HG03432 (cell line): ENCODE results near the gene TMEM184A.
"Not testable (repeated sequence)": the region's sequence is repeated elsewhere in the genome, so short reads cannot be mapped to it uniquely, and the experiment has no call there.

ENCODE experiments used
- ATAC-seq: cut with Tn5 transposase; IDR thresholded peaks from one replicate; pipeline ENCODE4 v1.9.1; 2021; ENCODE audit warnings: mild to moderate bottlenecking, moderate library complexity; ENCODE audit not compliant: unreplicated experiment

TMEM184A gene

DNA sequence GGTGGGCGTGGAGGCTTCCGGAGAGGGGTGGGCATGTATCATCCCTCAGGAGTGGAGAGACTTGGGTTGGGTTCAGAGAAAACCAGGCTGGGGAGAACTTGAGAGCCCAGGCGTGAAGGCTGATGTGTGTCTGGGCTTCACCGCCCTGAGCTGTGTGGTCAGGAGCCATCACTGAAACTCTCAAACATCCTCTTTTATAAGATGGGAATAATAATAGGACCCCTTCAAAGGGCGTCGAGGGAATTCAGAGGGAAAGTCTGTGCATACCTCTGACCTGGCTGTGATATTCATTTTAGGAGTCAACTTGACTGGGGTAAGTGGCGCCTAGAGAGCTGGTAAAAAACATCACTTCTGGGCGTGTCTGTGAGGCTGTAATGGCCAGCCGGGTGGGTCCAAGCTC, 34.9 kb upstream of the TMEM184A start:
- no peak for ATAC-seq

DNA sequence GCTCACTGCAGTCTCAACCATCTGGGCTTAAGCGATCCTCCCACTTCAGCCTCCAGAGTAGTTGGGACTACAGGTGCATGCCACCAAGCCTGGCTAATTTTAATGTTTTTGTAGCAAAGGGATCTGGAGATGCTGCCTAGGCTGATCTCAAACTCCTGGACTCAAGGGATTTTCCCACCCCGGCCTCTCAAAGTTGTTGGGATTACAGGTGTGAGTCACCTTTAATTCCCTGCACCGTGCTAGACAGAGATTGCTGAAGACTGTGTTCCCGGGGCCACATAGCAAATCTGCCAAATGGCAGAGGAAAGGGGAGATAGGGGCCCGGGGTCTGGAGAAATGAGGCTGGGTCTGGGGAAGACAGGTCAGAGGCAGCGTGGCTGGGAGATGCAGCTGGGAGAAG, 34.5 kb upstream of the TMEM184A start:
- no peak for ATAC-seq

- no peak for ATAC-seq
Observed at GRCh38 chr7:1588978-1589377, 33.0 kb upstream of the TMEM184A start.

DNA sequence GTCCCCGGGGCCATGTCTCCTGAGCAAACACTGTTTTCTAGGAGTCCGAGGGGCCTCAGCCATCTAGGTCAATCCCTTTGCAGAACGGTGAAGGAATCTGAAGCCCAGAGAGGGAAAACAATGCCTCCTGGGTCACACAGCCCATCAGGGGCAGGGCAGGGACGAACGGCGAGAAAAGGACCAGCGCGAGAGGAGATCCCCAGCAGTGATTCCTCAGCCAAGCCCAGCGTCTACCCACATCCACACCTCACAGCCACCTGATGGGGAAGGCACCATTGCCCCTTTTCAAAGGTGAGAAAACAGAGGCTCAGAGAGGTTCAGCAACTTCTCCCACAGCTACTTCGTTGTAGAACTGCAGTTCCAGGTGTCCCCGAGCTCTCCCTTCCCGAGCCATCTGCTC, 31.7 kb upstream of the TMEM184A start:
- ATAC-seq, result no peak

GRCh38 chr7:1586827-1587705, 31.1 kb upstream of the TMEM184A start:
- no peak for ATAC-seq

DNA sequence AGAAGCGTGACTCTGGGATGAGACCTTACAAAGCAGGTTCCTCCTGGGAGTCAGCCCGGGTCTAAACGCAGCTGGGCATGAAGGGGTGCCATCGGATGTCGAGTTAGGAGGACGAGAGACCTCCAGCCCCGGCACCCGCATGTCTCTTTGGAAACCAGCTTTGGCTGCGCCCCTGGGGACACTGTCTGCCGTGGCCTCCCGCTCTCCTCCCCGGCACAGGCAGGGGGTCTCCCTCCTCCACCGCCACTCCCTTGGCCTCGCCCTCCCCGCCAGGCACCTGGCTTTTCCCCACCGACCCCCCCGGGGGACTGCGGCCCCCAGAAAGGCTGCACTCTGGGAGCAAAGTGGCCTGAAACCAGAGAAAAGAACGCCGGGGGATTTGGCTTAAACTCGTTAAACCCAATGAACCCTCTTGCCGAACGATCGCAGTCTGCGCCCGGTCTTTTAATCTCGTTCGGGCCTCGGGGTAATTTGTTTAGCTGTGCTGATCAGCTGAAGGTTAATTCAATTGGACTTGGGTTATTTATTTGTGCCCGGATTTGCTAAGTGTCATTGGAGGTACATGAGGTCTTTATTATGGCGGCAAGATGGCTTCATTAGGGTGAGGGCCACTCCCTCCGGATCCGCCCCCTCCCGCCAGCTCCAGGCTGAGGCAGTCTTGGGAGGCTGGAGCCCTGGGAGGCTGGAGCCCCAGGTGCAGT, 30.3 kb upstream of the TMEM184A start:
- ATAC-seq, result no peak

DNA sequence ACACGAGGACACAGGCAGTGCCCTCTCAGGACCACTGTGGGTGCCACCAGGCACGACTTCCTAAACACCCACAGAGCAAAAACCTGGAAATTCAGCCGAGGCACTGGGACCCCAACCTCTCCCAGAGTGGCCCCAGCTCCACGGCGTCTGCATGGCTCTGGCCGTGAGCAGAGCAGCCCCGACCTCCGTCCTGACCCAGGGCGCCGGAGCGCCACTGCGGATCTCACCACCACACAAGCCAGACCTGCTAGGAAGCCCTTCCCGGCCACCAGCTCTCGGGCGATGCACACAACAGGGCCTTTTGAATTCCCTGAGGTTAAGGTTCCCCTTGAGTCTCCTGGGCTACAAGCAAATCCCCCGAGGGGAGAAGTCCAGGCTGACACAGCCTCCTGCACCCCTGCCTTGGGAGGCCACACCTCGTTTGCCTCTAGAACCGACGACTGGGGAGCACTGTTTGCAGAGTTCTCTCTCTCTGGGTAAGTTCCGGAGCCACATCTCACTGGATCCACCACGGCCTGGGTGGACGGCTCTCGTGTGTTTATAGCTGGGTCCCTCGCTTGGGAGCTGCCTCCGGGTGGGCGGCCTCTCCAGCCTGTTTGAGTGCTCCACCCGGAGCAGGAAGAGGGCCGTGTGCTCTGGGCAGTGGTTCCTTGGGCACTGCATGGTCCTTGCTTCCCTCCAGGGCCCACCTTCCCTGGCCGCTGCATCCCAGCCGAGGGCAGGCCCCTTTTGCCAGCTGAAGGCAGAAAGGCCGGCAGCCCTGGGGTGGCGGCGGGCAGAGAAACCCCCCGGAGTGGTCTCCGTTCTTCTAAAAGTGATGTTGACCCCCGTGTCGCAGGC, 29.4 kb upstream of the TMEM184A start:
- no peak for ATAC-seq

DNA sequence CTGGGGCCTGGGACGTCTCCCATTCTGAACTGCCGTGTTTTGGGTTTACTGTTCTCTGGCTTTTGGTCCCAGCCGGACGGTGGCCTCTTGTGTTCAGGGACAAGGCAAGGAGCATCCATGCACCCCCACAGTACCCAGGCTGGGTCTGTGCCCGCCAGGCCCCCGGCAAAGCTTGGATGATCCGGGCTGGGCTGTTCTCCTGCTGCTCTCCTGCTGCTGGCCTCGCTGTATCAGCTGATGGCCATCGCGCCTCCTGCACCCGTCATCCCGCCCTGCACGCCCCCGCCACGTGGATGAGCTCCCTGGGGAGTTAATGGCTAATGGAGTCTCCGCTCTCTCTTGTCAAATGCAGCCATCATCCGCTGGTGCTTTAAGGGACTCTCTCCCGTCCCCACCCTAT, 28.7 kb upstream of the TMEM184A start:
- no peak for ATAC-seq

- not testable (repeated sequence) for ATAC-seq
Observed at GRCh38 chr7:1583241-1583930, 27.4 kb upstream of the TMEM184A start.

- ATAC-seq, result no peak
Observed at GRCh38 chr7:1580422-1581030, 24.5 kb upstream of the TMEM184A start.

DNA sequence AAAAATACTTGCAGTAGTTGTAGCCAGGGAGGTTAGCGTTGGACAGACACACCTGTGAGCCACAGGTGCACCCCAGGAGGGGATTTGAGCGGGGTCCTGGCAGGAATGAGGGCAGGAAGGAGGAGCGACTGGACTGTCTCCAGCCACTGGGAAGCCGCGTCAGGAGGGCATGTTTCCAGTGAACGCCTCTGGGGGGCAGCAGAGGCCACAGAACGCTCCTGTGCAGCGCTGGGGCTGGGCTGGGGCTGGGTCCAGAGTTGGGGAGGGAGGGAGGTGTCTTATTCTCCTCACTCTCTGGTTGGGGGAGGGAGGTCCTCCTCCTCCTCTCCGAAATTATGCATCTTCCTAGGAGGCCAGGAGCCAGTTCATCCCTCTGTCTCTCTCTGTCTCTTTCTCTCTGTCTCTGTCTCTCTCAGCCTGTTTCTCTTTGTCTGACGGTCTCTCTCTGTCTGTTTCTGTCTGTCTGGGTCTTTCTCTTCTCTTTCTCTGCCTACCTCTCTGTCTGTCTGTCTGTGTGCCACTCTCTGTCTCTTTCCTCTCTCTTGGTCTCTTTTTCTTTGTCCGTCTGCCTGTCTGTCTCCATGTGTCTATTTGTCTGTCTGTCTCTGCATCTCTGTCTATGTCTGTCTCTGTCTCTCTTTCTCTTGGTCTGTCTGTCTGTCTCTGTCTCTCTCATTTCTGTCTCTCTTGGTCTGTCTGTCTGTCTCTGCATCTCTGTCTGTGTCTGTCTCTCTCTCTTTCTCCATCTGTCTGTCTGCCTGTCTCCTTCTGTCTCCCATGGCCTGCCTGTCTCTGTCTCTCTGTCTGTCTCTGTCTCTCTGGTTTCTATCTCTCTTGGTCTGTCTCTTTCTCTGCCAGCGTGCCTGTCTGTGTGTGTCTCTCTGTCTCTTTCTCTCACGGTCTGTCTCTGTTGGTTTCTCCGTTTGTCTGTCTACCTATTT, 23.7 kb upstream of the TMEM184A start:
- ATAC-seq, result peak; percentile 68

- no peak for ATAC-seq
Observed at GRCh38 chr7:1578513-1578912, 22.5 kb upstream of the TMEM184A start.

- ATAC-seq, result no peak
Observed at GRCh38 chr7:1576521-1577253, 20.7 kb upstream of the TMEM184A start.

DNA sequence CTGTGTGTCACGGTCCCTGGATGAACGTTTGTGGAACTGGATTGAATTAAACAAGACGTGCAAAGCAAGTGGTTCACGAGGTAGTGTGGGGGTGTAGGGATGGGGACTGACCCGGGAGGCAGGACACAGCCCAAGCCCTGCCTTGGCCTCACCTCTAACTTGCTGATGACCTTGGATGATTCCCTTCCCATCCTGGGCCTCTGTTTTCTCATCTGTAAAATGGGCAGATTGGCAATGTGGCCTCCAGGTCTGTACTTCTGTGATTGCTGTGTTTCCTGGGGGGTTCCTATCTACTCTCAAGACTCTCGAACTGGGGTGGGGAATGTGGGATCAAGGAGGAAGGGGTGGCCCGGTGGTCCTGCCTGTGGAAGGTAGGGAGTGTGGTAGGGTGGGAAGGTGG, 19.8 kb upstream of the TMEM184A start:
- ATAC-seq, result no peak

GRCh38 chr7:1572111-1572822, 16.3 kb upstream of the TMEM184A start:
- no peak for ATAC-seq

DNA sequence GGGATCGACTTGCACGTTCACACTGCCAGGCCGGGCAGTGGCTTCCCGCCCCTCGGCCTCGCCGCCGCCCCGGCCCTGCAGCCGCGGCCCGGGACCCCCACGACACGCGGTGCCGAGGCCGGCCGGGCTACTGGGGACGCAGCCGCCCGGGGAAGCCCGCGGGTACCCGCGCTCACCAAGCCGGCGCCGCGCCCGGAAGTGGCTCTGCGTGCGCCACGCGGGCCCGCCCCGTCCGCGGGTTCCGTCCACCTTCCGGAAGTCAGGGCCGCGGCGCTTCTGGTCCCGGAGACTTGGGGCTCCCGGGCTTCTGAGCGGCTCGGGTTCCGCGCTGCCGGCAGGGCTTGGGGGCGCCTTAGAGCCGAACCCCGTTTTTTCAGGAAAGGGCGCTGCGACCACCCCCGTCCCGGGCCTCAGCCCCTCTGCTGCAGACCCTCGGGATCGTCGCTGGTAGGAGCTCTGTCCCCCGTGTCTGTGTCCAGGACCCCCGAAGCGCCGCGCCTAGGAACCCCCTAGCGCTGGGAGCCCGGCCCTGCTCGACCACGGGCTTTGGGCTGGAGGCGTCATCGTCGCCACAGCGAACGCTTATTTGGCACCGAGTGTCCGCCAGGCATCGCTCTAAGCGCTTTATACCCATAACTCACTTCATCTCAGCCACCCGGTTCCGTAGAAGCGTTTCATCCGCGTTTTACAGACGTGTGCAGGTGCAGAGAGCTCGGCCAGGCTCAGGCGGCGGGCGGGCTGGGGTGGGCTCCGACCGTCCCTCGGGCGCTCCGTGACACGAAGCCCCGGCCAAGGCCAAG, 14.0 kb upstream of the TMEM184A start, which contains the start of gene PSMG3:
PSMG3 (minus strand) TSS at position 200 of the 800 bp plus-strand sequence. CDS start 693 bp downstream, outside the sequence.
- ATAC-seq, result peak; percentile 88

- ATAC-seq, result peak; percentile 15
Observed at GRCh38 chr7:1569440-1569832, 13.4 kb upstream of the TMEM184A start.
